ENCODE results near the gene CPAMD8.
"Not testable (repeated sequence)": the region's sequence is repeated elsewhere in the genome, so short reads cannot be mapped to it uniquely, and the experiment has no call there.

DNA sequence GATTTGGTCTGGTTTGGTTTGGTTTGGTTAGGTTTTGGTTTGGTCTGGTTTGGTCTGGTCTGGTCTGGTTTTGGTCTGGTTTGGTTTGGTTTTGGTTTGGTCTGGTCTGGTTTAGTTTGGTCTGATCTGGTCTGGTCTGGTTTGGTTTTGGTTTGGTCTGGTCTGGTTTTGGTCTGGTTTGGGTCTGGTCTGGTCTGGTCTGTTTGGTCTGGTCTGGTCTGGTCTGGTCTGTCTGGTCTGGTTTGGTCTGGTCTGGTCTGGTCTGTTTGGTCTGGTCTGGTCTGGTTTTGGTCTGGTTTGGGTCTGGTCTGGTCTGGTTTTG lies 151.7 kb downstream of the CPAMD8 start:
- not testable (repeated sequence) for TF ChIP-seq HDAC1 (IDR thresholded peaks at IDR 0.05); ZNF23 (CRISPR knock-in tag; IDR thresholded peaks at IDR 0.05); HOXB6 (CRISPR knock-in tag; IDR thresholded peaks at IDR 0.05; ENCODE audit: borderline replicate concordance); TARDBP (IDR thresholded peaks at IDR 0.05); ZNF436 (CRISPR knock-in tag; IDR thresholded peaks at IDR 0.05)
